Small intestine (tissue), 7 donors: ENCODE results near the gene TAP2. TPM values are rescaled to one million over a fixed set of nuclear protein-coding genes. Genes with fewer than 3 reads are reported as not detected.

Experiments
- DNase-seq, 2 donors: peaks; one replicate each; pipeline versions ENCODE4 v3.0.0 to v3.0.0-alpha.2; 2013
- FAIRE-seq: peaks from 2 replicates; lab custom pipeline; 2012; peaks lifted over from hg19 to GRCh38; lab: Jason Lieb, UNC
- H3K27ac ChIP-seq, 3 donors: one replicate each; pipeline ENCODE4 v1.5.1; 2013; ENCODE audit warnings: low read length in 2 of 3, mild to moderate bottlenecking in 2 of 3, control low read depth in 1 of 3, inconsistent platforms in 1 of 3, low read depth in 1 of 3, moderate library complexity in 1 of 3
- H3K27me3 ChIP-seq, 3 donors: one replicate each; pipeline ENCODE4 v1.6.1; 2013; ENCODE audit warnings: low read length in 3 of 3, inconsistent platforms in 1 of 3; ENCODE audit not compliant: control insufficient read depth in 3 of 3, insufficient read depth in 3 of 3
- H3K36me3 ChIP-seq, 3 donors: one replicate each; pipeline ENCODE4 v1.6.1; 2013; ENCODE audit warnings: low read length in 3 of 3, inconsistent platforms in 1 of 3, low read depth in 1 of 3, mild to moderate bottlenecking in 1 of 3, moderate library complexity in 1 of 3; ENCODE audit not compliant: control insufficient read depth in 3 of 3, insufficient read depth in 2 of 3
- H3K4me1 ChIP-seq, 3 donors: one replicate each; pipeline ENCODE4 v1.6.1; 2013; ENCODE audit warnings: low read length in 2 of 3, inconsistent platforms in 1 of 3, low read depth in 1 of 3, mild to moderate bottlenecking in 1 of 3, moderate library complexity in 1 of 3; ENCODE audit not compliant: control insufficient read depth in 3 of 3, insufficient read depth in 2 of 3
- H3K4me3 ChIP-seq, 3 donors: one replicate each; pipeline ENCODE4 v1.5.1; 2013; ENCODE audit warnings: low read length in 3 of 3, control low read depth in 1 of 3, inconsistent platforms in 1 of 3, low read depth in 1 of 3, mild to moderate bottlenecking in 1 of 3, moderate library complexity in 1 of 3
- H3K9me3 ChIP-seq, 2 donors: one replicate each; pipeline ENCODE4 v1.6.1; 2013; ENCODE audit warnings: low read depth in 1 of 2, low read length in 1 of 2; ENCODE audit not compliant: control insufficient read depth in 2 of 2, insufficient read depth in 1 of 2
- WGBS, 3 donors: extraction: QIAGEN DNeasy Blood & Tissue Kit; methylation state at CpG; one replicate each; pipeline ENCODE4 v1.1.7; 2013; 5-methylcytosine and 5-hydroxymethylcytosine counted together
- polyA plus RNA-seq, 4 donors: library from polyadenylated mRNA; stranded (reverse) in 3 of 4; unstranded in 1 of 4; fragments of 200-250 nt in 3 of 4; fragments of 120-200 nt in 1 of 4; gene quantifications; one replicate each; pipeline versions ENCODE4 v1.2.1 to v1.2.3, GENCODE V29; 2013
- donor health status: healthy with polysubstance abuse.
- donor health status: control.
- donor health status: control.
- donor health status: Bipolar disorder and iron deficiency.
- donor health status: healthy.

TAP2 gene
- polyA plus RNA-seq, 4 donors, result 12.9 to 51.5 (median 20.8) TPM

- H3K4me3 ChIP-seq, result no peak overlapping the region
- H3K9me3 ChIP-seq, result no peaks in the 10 kb centered on the region
- H3K36me3 ChIP-seq, result peaks cover 0 to 23% (median 21%) of the 10 kb centered on the region in 3 donors
- no peak for FAIRE-seq
- peaks cover 2 to 7% (median 5%) of the 10 kb centered on the region in 3 donors for H3K4me1 ChIP-seq
- WGBS, 3 donors, result 15 to 60% (median 29%) methylated on average over 2 of the region's 2 CpGs
- no peak overlapping the region for H3K27ac ChIP-seq
- DNase-seq, result peak in 1 of 2 donors; percentile 20
- H3K27me3 ChIP-seq, result no peaks in the 10 kb centered on the region
Observed at GRCh38 chr6:32836873-32837272, 1.7 kb downstream of the TAP2 start.

DNA sequence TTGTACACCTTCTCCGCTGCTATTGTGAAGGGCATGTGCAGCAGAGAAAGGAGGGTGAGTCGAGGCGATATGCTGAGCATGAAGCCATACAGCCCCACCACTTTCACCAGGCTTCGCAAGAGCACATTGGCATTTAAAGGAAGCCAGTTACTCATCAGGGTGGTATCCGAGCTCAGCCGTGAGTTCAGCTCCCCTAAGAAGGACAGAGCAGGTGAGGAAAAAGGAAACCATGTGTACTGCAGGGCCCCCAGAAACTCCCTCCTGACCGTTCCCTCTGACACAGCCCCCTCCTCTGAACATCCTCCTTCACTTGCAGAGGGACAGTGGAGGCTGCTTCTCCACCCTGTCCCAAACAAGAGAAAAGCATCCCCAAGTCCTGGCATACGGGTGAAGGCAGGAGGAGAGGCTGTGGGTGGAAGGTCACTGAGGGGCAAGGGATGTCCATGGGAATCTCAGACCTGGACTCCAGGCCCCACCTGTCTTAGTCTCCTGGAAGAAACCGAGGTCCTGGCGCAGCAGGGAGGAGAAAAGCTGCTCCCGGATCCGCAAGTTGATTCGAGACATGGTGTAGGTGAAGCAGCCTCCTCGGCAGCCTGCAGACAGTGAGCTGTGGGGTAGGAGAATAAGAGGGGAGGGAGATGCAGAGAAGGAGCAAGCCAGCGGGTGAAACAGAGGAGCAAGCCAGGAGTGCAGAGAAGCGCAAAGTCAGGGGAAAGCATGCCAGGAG, 3.2 kb downstream of the TAP2 start:
- 93 to 96% (median 94%) methylated on average over 16 of the region's 16 CpGs for WGBS, 3 donors
- Histone ChIP-seq H3K36me3 (peaks cover 0 to 29% (median 15%) of the 10 kb centered on the region in 3 donors), H3K27ac (no peak overlapping the region), H3K9me3 (no peaks in the 10 kb centered on the region), H3K4me3 (no peak overlapping the region), H3K4me1 (peaks cover 0 to 5% (median 2%) of the 10 kb centered on the region in 3 donors), H3K27me3 (no peaks in the 10 kb centered on the region)
- DNase-seq, result no peak
- no peak for FAIRE-seq

- FAIRE-seq, result no peak
- 81 to 87% (median 84%) methylated on average over 5 of the region's 5 CpGs for WGBS, 3 donors
Observed at GRCh38 chr6:32833664-32834063, 4.9 kb downstream of the TAP2 start.

GRCh38 chr6:32832535-32832934, 6.0 kb downstream of the TAP2 start:
- H3K36me3 ChIP-seq, result peaks cover 13 to 40% (median 31%) of the 10 kb centered on the region in 3 donors
- no peak for FAIRE-seq
- 84 to 91% (median 85%) methylated on average over 13 of the region's 13 CpGs for WGBS, 3 donors

More at GRCh38 chr6:32833664-32834063, 4.9 kb downstream of the TAP2 start:
- Histone ChIP-seq H3K27ac (no peak overlapping the region), H3K4me3 (no peak overlapping the region), H3K9me3 (no peaks in the 10 kb centered on the region), H3K4me1 (peaks cover 0 to 5% (median 2%) of the 10 kb centered on the region in 3 donors), H3K36me3 (peaks cover 10 to 39% (median 29%) of the 10 kb centered on the region in 3 donors), H3K27me3 (no peaks in the 10 kb centered on the region)
- no peak for DNase-seq

GRCh38 chr6:32830936-32831335, 7.6 kb downstream of the TAP2 start:
- FAIRE-seq (no peak), DNase-seq (no peak)
- no peaks in the 10 kb centered on the region for H3K27me3 ChIP-seq
- H3K27ac ChIP-seq, result no peak overlapping the region
- no peaks in the 10 kb centered on the region for H3K9me3 ChIP-seq
- H3K36me3 ChIP-seq, result peaks cover 13 to 39% (median 31%) of the 10 kb centered on the region in 3 donors
- 84 to 93% (median 88%) methylated on average over 5 of the region's 5 CpGs for WGBS, 3 donors
- no peak overlapping the region for H3K4me3 ChIP-seq
- no peaks in the 10 kb centered on the region for H3K4me1 ChIP-seq

More at GRCh38 chr6:32832535-32832934, 6.0 kb downstream of the TAP2 start:
- Histone ChIP-seq H3K4me1 (peaks cover 0 to 2% (median under 1%) of the 10 kb centered on the region in 3 donors), H3K27me3 (no peaks in the 10 kb centered on the region), H3K27ac (no peak overlapping the region), H3K9me3 (no peaks in the 10 kb centered on the region), H3K4me3 (no peak overlapping the region)
- no peak for DNase-seq

- Histone ChIP-seq H3K4me3 (no peak overlapping the region), H3K27ac (no peak overlapping the region), H3K4me1 (no peaks in the 10 kb centered on the region), H3K36me3 (peaks cover 13 to 33% (median 24%) of the 10 kb centered on the region in 3 donors), H3K27me3 (no peaks in the 10 kb centered on the region), H3K9me3 (no peaks in the 10 kb centered on the region)
- FAIRE-seq, result no peak
- no peak for DNase-seq
- WGBS, 3 donors, result 90 to 97% (median 96%) methylated on average over 5 of the region's 5 CpGs
Observed at GRCh38 chr6:32830017-32830416, 8.5 kb downstream of the TAP2 start.

DNA sequence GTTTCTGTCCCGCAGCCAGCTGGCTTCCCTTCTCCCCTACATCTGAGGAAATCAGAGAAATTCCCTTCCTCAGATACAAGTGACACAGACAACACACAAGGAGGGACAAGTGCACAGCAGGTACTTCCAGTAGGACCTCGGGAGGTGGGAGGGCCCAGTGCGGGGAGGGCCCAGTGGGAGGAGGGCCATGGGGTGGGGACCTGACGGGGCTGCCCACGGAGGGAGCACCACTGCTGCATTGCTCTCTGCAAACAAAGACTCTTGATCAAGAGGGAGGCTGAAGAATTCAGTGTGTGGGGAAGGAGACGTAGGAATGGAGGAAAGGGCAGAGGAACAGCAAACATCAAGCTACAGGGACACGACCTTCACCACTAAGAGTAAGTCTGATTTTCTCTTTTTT, 9.0 kb downstream of the TAP2 start:
- H3K9me3 ChIP-seq, result no peaks in the 10 kb centered on the region
- peaks cover 13 to 28% (median 23%) of the 10 kb centered on the region in 3 donors for H3K36me3 ChIP-seq
- no peaks in the 10 kb centered on the region for H3K4me1 ChIP-seq
- DNase-seq (no peak), FAIRE-seq (no peak)
- 73 to 81% (median 73%) methylated on average over 7 of the region's 7 CpGs for WGBS, 3 donors
- H3K27me3 ChIP-seq, result no peaks in the 10 kb centered on the region
- no peak overlapping the region for H3K4me3 ChIP-seq
- H3K27ac ChIP-seq, result no peak overlapping the region

DNA sequence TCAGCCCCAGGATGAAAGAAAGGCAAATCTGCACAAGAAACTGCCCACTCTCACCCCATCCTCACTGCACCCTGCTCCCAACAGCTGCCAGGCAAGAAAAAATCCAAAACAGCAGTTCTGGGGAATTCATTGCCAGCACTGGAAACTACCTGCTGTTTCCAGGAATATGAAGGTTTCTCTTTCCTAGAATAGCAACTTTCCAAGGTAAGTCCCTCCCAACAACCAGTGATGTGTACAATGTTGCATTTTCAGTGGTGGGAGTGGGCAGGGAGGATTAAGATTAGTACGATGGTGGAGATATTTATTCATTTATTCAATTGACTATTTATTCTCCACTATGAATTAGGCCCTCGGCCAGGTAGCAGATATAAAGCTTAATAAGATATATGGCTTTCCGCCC, 11.5 kb downstream of the TAP2 start:
- H3K27me3 ChIP-seq, result no peaks in the 10 kb centered on the region
- 57 to 69% (median 57%) methylated on average over 3 of the region's 3 CpGs for WGBS, 3 donors
- peaks cover 13 to 22% (median 19%) of the 10 kb centered on the region in 3 donors for H3K36me3 ChIP-seq
- H3K4me3 ChIP-seq, result no peak overlapping the region
- H3K4me1 ChIP-seq, result no peaks in the 10 kb centered on the region
- FAIRE-seq, result no peak
- H3K9me3 ChIP-seq, result no peaks in the 10 kb centered on the region
- DNase-seq, result no peak
- no peak overlapping the region for H3K27ac ChIP-seq
